Adrenal gland (tissue), 5 donors: ENCODE measurements around the gene INHBB.

Experiments
- POLR2A ChIP-seq, 2 donors: fragments of 450-650 bp; IDR thresholded peaks; one replicate each; pipeline ENCODE4 v1.6.1; 2017; ENCODE audit warnings: antibody characterized with exemption in 2 of 2, mild to moderate bottlenecking in 2 of 2, moderate library complexity in 1 of 2
- TF ChIP-seq, protein P1 (sequence below), 6 experiments: fragments of 450-650 bp in 4 of 6; fragments of 200-600 bp in 2 of 6; sonication (generic) in 1 of 6; IDR thresholded peaks; 1 replicate in 5 of 6; 2 replicates in 1 of 6; pipeline versions ENCODE4 v1.5.1 to v1.8.0; 2016 to 2021; ENCODE audit warnings: antibody characterized with exemption in 6 of 6, mild to moderate bottlenecking in 2 of 6, moderate library complexity in 1 of 6
- donor health status: DM: no; HTN: no; CAD: no.

- TF ChIP-seq POLR2A (IDR thresholded peaks at IDR 0.05), result no peak
- TF ChIP-seq, protein P1, sequence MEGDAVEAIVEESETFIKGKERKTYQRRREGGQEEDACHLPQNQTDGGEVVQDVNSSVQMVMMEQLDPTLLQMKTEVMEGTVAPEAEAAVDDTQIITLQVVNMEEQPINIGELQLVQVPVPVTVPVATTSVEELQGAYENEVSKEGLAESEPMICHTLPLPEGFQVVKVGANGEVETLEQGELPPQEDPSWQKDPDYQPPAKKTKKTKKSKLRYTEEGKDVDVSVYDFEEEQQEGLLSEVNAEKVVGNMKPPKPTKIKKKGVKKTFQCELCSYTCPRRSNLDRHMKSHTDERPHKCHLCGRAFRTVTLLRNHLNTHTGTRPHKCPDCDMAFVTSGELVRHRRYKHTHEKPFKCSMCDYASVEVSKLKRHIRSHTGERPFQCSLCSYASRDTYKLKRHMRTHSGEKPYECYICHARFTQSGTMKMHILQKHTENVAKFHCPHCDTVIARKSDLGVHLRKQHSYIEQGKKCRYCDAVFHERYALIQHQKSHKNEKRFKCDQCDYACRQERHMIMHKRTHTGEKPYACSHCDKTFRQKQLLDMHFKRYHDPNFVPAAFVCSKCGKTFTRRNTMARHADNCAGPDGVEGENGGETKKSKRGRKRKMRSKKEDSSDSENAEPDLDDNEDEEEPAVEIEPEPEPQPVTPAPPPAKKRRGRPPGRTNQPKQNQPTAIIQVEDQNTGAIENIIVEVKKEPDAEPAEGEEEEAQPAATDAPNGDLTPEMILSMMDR (IDR thresholded peaks at IDR 0.05), result no peak
Measured at GRCh38 chr2:120299561-120299960, 46.4 kb upstream of the INHBB start.
